H1 (cell line): Measurements from ENCODE around the gene ZNF3. TPM values are rescaled to one million over a fixed set of nuclear protein-coding genes. Genes with fewer than 3 reads are reported as not detected.

Experiments used
- ASH2L ChIP-seq: fragments of 200-600, 300-600 bp; sonication (generic); IDR thresholded peaks from one replicate; pipeline ENCODE4 v1.7.1; 2017; ENCODE audit warnings: low read length
- BACH1 ChIP-seq: IDR thresholded peaks from 2 replicates; pipeline ENCODE4 v1.6.1; 2012; ENCODE audit warnings: low read length, improper control_type of control experiment
- BCL11A ChIP-seq, 2 experiments: IDR thresholded peaks; one replicate each; pipeline ENCODE4 v1.6.1; 2011; ENCODE audit warnings: low read depth in 2 of 2, low read length in 2 of 2, mild to moderate bottlenecking in 2 of 2
- BRCA1 ChIP-seq: IDR thresholded peaks from 2 replicates; pipeline ENCODE4 v1.6.1; 2012; ENCODE audit warnings: low read depth, low read length, improper control_type of control experiment
- CBX5 ChIP-seq: fragments of 300-800, 300-1000 bp; sonication (generic); IDR thresholded peaks from 2 replicates; pipeline ENCODE4 v1.7.1; 2016; ENCODE audit warnings: antibody characterized with exemption, low read length, low read depth
- CHD2 ChIP-seq: IDR thresholded peaks from 2 replicates; pipeline ENCODE4 v1.6.1; 2012; ENCODE audit warnings: low read length, improper control_type of control experiment
- CREB1 ChIP-seq: IDR thresholded peaks from 2 replicates; pipeline ENCODE4 v1.6.1; 2012; ENCODE audit warnings: inconsistent platforms
- CTBP2 ChIP-seq: IDR thresholded peaks from 2 replicates; pipeline ENCODE4 v1.7.0; 2011; ENCODE audit warnings: borderline replicate concordance, mild to moderate bottlenecking, moderate library complexity, mixed read lengths, low read length; ENCODE audit not compliant: insufficient read depth, insufficient read length
- EGR1 ChIP-seq: IDR thresholded peaks from 2 replicates; pipeline ENCODE4 v1.6.1; 2011; ENCODE audit warnings: low read depth, low read length, borderline replicate concordance
- FOSL1 ChIP-seq: IDR thresholded peaks from 2 replicates; pipeline ENCODE4 v1.6.1; 2011; ENCODE audit warnings: mild to moderate bottlenecking, low read depth, low read length, moderate library complexity; ENCODE audit not compliant: insufficient read depth
- GABPA ChIP-seq: IDR thresholded peaks from 2 replicates; pipeline ENCODE4 v1.6.1; 2011; ENCODE audit warnings: mild to moderate bottlenecking, low read length, moderate library complexity, borderline replicate concordance; ENCODE audit not compliant: insufficient read depth
- HDAC6 ChIP-seq: IDR thresholded peaks from one replicate; pipeline ENCODE4 v1.7.1; 2012; ENCODE audit warnings: low read depth, mild to moderate bottlenecking, inconsistent platforms, low read length, moderate library complexity
- KDM1A ChIP-seq: fragments of 200-600, 300-600 bp; sonication (generic); IDR thresholded peaks from 2 replicates; pipeline ENCODE4 v1.7.1; 2016; ENCODE audit warnings: mild to moderate bottlenecking, low read length, borderline replicate concordance
- NRF1 ChIP-seq: IDR thresholded peaks from 2 replicates; pipeline ENCODE4 v1.6.1; 2011; ENCODE audit warnings: mild to moderate bottlenecking, low read depth, low read length, improper control_type of control experiment
- PHF8 ChIP-seq: fragments of 200-600 bp; sonication (generic); conservative IDR thresholded peaks from 2 replicates; pipeline ENCODE4 v1.7.1; 2012; ENCODE audit warnings: low read depth, mild to moderate bottlenecking, inconsistent platforms, low read length, moderate library complexity
- RAD21 ChIP-seq, 2 experiments: IDR thresholded peaks in 1 of 2; conservative IDR thresholded peaks in 1 of 2; 2 replicates each; pipeline ENCODE4 v1.6.1; 2011; ENCODE audit warnings: low read depth in 2 of 2, low read length in 2 of 2, improper control_type of control experiment in 1 of 2, inconsistent platforms in 1 of 2, mild to moderate bottlenecking in 1 of 2, moderate library complexity in 1 of 2
- RFX5 ChIP-seq: IDR thresholded peaks from 2 replicates; pipeline ENCODE4 v1.6.1; 2011; ENCODE audit warnings: low read depth, low read length, improper control_type of control experiment, borderline replicate concordance
- SAP30 ChIP-seq: fragments of 300-600 bp; sonication (generic); IDR thresholded peaks from 2 replicates; pipeline ENCODE4 v1.7.1; 2012; ENCODE audit warnings: low read length, moderate library complexity, mild to moderate bottlenecking, inconsistent platforms; ENCODE audit not compliant: insufficient read depth, insufficient replicate concordance
- SIN3A ChIP-seq, 2 experiments: IDR thresholded peaks in 1 of 2; conservative IDR thresholded peaks in 1 of 2; 2 replicates each; pipeline ENCODE4 v1.6.1; 2011 to 2012; ENCODE audit warnings: low read length in 2 of 2, improper control_type of control experiment in 1 of 2, low read depth in 1 of 2, mild to moderate bottlenecking in 1 of 2
- SIRT6 ChIP-seq: IDR thresholded peaks from one replicate; pipeline ENCODE4 v1.7.1; 2012; ENCODE audit warnings: low read length, inconsistent platforms
- SIX5 ChIP-seq: IDR thresholded peaks from 2 replicates; pipeline ENCODE4 v1.6.1; 2011; ENCODE audit warnings: mild to moderate bottlenecking, low read depth, low read length
- SP1 ChIP-seq: IDR thresholded peaks from 2 replicates; pipeline ENCODE4 v1.6.1; 2011; ENCODE audit warnings: low read depth, low read length
- SP2 ChIP-seq: IDR thresholded peaks from 2 replicates; pipeline ENCODE4 v1.6.1; 2012; ENCODE audit warnings: mild to moderate bottlenecking, low read length, inconsistent platforms
- TAF1 ChIP-seq: IDR thresholded peaks from 2 replicates; pipeline ENCODE4 v1.6.1; 2011; ENCODE audit warnings: mild to moderate bottlenecking, low read depth, low read length
- YY1 ChIP-seq: IDR thresholded peaks from 2 replicates; pipeline ENCODE4 v1.6.1; 2011; ENCODE audit warnings: low read depth, mild to moderate bottlenecking, low read length
- polyA plus RNA-seq, 7 experiments: library from polyadenylated mRNA; depleted of rRNA in 3 of 7; stranded (reverse) in 5 of 7; unstranded in 2 of 7; fragments of >200 nt in 5 of 7; fragments of 200-250 nt in 2 of 7; gene quantifications; 1 replicate in 5 of 7; 2 replicates in 1 of 7; 4 replicates in 1 of 7; pipeline versions ENCODE4 v1.2.1 to v1.2.3, GENCODE V29; 2011 to 2013; ENCODE audit warnings: missing spikeins in 2 of 7, mixed read lengths in 2 of 7
- total RNA-seq: library from RNA; stranded (reverse); fragmentation: NEBNext Ultra II Directional; extraction: Animal tissue kit (Norgen Biotek cat#: 25700); gene quantifications from 2 replicates; pipeline ENCODE4 v1.2.1, GENCODE V29; 2021

ZNF3 gene
- total and polyA plus RNA-seq, 2 of the 8 experiments (the other 6 are each of a cell fraction or from before 2014, with no cell fraction given): 26.9 to 49.1 TPM

DNA sequence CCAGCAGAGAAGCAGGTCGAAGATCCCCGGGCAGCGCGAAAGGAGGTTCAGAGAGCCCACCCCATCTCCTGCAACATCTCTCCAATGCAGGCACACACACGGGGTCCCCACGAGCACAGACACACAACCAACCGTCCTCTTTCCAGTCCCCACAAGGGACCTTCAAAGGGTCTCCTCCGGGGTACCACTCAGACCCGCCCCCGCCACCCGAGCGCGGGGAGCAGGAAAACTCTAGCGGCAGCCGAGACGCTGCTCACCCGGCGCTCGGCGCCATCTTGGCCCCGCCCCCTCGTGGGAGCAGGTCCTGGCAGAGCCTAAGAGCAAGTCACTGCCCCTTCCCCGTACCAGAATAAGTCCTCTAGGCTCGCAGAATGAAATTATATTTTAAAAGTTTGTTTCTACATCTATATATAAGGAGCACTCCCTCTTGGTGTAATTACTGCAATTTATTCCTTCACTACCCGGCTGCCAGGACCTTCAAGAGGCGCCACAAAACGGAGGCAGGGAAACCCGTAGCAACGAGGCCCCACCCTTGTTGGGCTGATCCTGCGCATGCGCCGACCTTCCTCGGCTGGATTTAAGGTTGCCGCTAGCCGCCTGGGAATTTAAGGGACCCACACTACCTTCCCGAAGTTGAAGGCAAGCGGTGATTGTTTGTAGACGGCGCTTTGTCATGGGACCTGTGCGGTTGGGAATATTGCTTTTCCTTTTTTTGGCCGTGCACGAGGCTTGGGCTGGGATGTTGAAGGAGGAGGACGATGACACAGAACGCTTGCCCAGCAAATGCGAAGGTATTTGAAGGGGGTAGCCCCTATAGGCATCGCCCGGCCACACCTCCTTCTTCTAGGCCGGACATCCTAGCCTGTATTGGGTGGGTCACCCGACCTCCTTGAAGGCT is 37.8 kb upstream of the ZNF3 start, which contains the start of the genes CNPY4 and TAF6 (continued):
- TF ChIP-seq KDM1A (peak; percentile 52; the same call in 1 of the 2 replicates), BACH1 (no peak), CTBP2 (no peak), CHD2 (peak; percentile 45; the same call in 1 of the 2 replicates), YY1 (peak; percentile 99), SIN3A (conservative IDR thresholded peaks at IDR 0.05 in 1 of 2, IDR thresholded peaks at IDR 0.05 in 1 of 2; ENCODE audit: low read depth in 1 of 2, low read length in 2 of 2) (peak; percentile 39 to 57; a peak in 2 of 4 replicates), SP2 (no peak), ASH2L (peak; percentile 82), BCL11A (IDR thresholded peaks at IDR 0.05; ENCODE audit: low read depth in 2 of 2, low read length in 2 of 2) (no peak), NRF1 (peak; percentile 87), HDAC6 (no peak), PHF8 (peak; percentile 91), BRCA1 (no peak), SP1 (no peak; the same call in 1 of the 2 replicates), CREB1 (peak; percentile 63), FOSL1 (no peak), RAD21 (IDR thresholded peaks at IDR 0.05 in 1 of 2, conservative IDR thresholded peaks at IDR 0.05 in 1 of 2; ENCODE audit: low read depth in 2 of 2, low read length in 2 of 2) (no peak), GABPA (no peak), EGR1 (peak; percentile 35; the same call in 1 of the 2 replicates), RFX5 (no peak), SAP30 (peak; percentile 94), SIX5 (no peak), SIRT6 (no peak), CBX5 (no peak), TAF1 (peak; percentile 100)
